ENCODE results near the gene TGFB3. TPM values are rescaled to one million over a fixed set of nuclear protein-coding genes. Genes with fewer than 3 reads are reported as not detected.

TGFB3 gene
- total RNA-seq, 1 donor from 2014 or later: 4.4 TPM

GRCh38 chr14:75917946-75918335 lies 63.9 kb downstream of the TGFB3 start:
- intact Hi-C loops (cut with micrococcal nuclease): no loop called here
- POLR2A ChIA-PET: no interaction called here
- ATAC-seq (ENCODE audit: low read depth): no peak
- Mint-ChIP-seq H3K4me1 (peaks cover 8% of the 10 kb centered on the region), H3K4me3 (no peak overlapping the region), H3K36me3 (ENCODE audit: low read depth) (no peaks in the 10 kb centered on the region), H3K9me3 (no peaks in the 10 kb centered on the region), H3K27me3 (no peaks in the 10 kb centered on the region), H3K27ac (no peak overlapping the region)
- DNase-seq: no peak
- TF ChIP-seq CTCF (IDR thresholded peaks at IDR 0.05): no peak
- CTCF ChIA-PET: interaction anchor here (0.8 kb wide), 1 partner anchor 11 kb away, joined by 6 read pairs; no protein-coding TSS in a partner anchor

GRCh38 chr14:75917322-75917945 lies 64.4 kb downstream of the TGFB3 start:
- H3K36me3 Mint-ChIP-seq (ENCODE audit: low read depth): no peaks in the 10 kb centered on the region
- POLR2A ChIA-PET: no interaction called here
- no peaks in the 10 kb centered on the region for H3K9me3 Mint-ChIP-seq
- no peaks in the 10 kb centered on the region for H3K27me3 Mint-ChIP-seq
- TF ChIP-seq CTCF (IDR thresholded peaks at IDR 0.05): no peak
- H3K27ac Mint-ChIP-seq: no peak overlapping the region
- DNase-seq (no peak), ATAC-seq (ENCODE audit: low read depth) (no peak)
- intact Hi-C loops (cut with micrococcal nuclease): no loop called here
- CTCF ChIA-PET: interaction anchor here (0.8 kb wide), 1 partner anchor 11 kb away, joined by 6 read pairs; no protein-coding TSS in a partner anchor
- H3K4me1 Mint-ChIP-seq: peaks cover 8% of the 10 kb centered on the region
- no peak overlapping the region for H3K4me3 Mint-ChIP-seq

GRCh38 chr14:75915045-75915444 lies 66.8 kb downstream of the TGFB3 start:
- no peak overlapping the region for H3K27ac Mint-ChIP-seq
- peaks cover 8% of the 10 kb centered on the region for H3K4me1 Mint-ChIP-seq
- TF ChIP-seq CTCF (IDR thresholded peaks at IDR 0.05): no peak
- DNase-seq (no peak), ATAC-seq (ENCODE audit: low read depth) (no peak)
- CTCF ChIA-PET: no interaction called here
- no peak overlapping the region for H3K4me3 Mint-ChIP-seq
- H3K9me3 Mint-ChIP-seq: no peaks in the 10 kb centered on the region
- H3K27me3 Mint-ChIP-seq: no peaks in the 10 kb centered on the region
- intact Hi-C loops (cut with micrococcal nuclease): no loop called here
- POLR2A ChIA-PET: interaction anchor here (0.7 kb wide), 1 partner anchor 127 kb away, joined by 5 read pairs; no protein-coding TSS in a partner anchor
- H3K36me3 Mint-ChIP-seq (ENCODE audit: low read depth): no peaks in the 10 kb centered on the region

- no peak for TF ChIP-seq CTCF (IDR thresholded peaks at IDR 0.05)
- ChIA-PET POLR2A (no interaction called here), CTCF (interaction anchor here (0.5 to 1.2 kb wide), 2 partner anchors 68 to 72 kb away, joined by 3 read pairs; no protein-coding TSS in a partner anchor)
- H3K27me3 Mint-ChIP-seq: no peaks in the 10 kb centered on the region
- H3K4me1 Mint-ChIP-seq: peaks cover 4% of the 10 kb centered on the region
- DNase-seq (no peak), ATAC-seq (ENCODE audit: low read depth) (no peak)
- intact Hi-C loops (cut with micrococcal nuclease): no loop called here
- no peaks in the 10 kb centered on the region for H3K9me3 Mint-ChIP-seq
- H3K4me3 Mint-ChIP-seq: no peak overlapping the region
- no peaks in the 10 kb centered on the region for H3K36me3 Mint-ChIP-seq (ENCODE audit: low read depth)
- H3K27ac Mint-ChIP-seq: no peak overlapping the region
These were observed 68.6 kb downstream of the TGFB3 start for GRCh38 chr14:75913183-75913582.

GRCh38 chr14:75911883-75912282 lies 69.9 kb downstream of the TGFB3 start:
- Mint-ChIP-seq H3K27me3 (no peaks in the 10 kb centered on the region), H3K4me3 (no peak overlapping the region), H3K9me3 (no peaks in the 10 kb centered on the region), H3K27ac (no peak overlapping the region), H3K36me3 (ENCODE audit: low read depth) (no peaks in the 10 kb centered on the region), H3K4me1 (no peaks in the 10 kb centered on the region)
- DNase-seq: no peak
- POLR2A ChIA-PET: no interaction called here
- CTCF ChIA-PET: interaction anchor here (1.2 to 2.5 kb wide), 3 partner anchors 67 to 203 kb away, joined by 3 to 7 read pairs (median 4); no protein-coding TSS in a partner anchor
- TF ChIP-seq CTCF (IDR thresholded peaks at IDR 0.05): no peak
- intact Hi-C loops (cut with micrococcal nuclease): no loop called here
- no peak for ATAC-seq (ENCODE audit: low read depth)

All from activated B cell treated with CpG ODN at 0.5 μM for 24 hours (primary cell).